ENCODE data around the gene KCTD21.
"Not testable (repeated sequence)": the region's sequence is repeated elsewhere in the genome, so short reads cannot be mapped to it uniquely, and the experiment has no call there.

KCTD21 gene

DNA sequence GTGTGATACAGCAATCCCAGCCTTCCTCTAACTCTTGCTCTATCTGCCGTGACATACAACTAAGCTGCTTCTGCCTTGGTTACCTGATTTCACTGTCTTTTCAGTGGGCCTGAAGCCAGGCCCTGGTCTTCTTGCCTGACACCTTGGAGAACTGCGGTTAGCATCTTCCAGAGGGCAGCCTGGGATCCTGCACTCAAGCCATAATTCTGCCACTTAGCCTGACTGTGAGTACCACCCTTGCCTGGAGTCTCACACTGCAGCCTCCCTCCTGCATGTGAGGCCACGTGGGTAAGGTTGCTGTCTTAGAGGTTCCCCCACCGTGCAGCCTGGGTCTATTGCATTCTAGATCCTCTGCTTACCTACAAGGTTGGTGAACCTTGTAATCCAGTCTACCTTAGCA, 36.1 kb upstream of the KCTD21 start:
- Histone ChIP-seq H2AFZ (ENCODE audit: low read depth, low read length) (no peak overlapping the region), H3K4me1 (ENCODE audit: insufficient read depth, low read length) (no peaks in the 10 kb centered on the region), H3K9me3 (ENCODE audit: low read length) (no peaks in the 10 kb centered on the region), H3K36me3 (ENCODE audit: insufficient read depth, low read length) (peaks cover 72% of the 10 kb centered on the region), H3K27me3 (ENCODE audit: insufficient read depth, low read length) (no peaks in the 10 kb centered on the region), H3K4me3 (ENCODE audit: low read length) (no peak overlapping the region)

DNA sequence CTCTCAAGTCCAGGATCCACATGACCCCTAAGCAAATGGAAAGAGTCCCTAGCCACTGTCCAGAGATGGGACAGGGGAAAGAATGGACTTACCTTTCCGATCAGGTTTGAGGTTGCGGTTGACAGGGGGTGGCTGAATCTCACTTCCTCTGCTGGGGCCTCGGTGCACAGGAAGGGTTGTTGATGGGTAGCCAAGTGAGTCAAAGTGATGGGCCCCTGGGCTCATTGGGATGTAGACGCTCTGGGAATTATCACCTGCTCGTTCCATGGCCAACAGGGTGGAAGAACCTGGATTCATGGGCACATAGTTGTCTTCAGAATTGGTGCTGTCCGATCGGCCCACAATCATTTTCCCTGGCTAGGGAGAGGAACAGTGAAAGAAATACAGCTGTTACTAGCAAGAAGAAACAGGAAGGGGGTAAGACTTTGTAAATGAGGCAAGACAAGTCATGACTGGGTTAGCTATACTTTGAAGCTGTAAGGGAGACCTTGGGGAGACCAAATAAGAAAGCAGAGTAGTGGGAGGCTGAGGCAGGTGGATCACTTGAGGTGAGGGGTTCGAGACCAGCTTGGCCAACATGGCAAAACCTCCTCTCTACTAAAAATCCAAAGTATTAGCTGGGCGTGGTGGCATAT, 35.0 kb upstream of the KCTD21 start:
- Histone ChIP-seq H3K36me3 (ENCODE audit: insufficient read depth, low read length) (peaks cover 82% of the 10 kb centered on the region), H3K4me1 (ENCODE audit: insufficient read depth, low read length) (no peaks in the 10 kb centered on the region), H2AFZ (ENCODE audit: low read depth, low read length) (no peak overlapping the region), H3K27me3 (ENCODE audit: insufficient read depth, low read length) (no peaks in the 10 kb centered on the region), H3K4me3 (ENCODE audit: low read length) (no peak overlapping the region), H3K9me3 (ENCODE audit: low read length) (no peaks in the 10 kb centered on the region)

DNA sequence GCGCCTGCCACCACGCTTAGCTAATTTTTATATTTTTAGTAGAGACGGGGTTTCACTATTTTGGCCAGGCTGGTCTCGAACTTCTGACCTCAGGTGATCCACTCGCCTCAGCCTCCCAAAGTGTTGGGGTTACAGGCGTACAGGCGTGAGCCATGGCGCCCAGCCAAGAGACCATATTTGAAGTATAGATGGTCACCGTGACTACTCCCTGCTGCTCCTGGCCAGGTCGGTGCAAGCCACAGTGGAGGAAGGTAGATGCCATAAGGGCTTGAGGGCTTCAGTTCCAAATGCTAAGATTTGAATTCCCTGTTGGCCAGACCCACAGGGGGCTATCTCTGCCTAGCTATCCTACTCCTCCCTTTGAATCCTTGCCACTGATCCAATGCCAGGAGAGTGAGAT, 34.3 kb upstream of the KCTD21 start:
- not testable (repeated sequence) for H2AFZ ChIP-seq (ENCODE audit: low read depth, low read length); H3K27me3 ChIP-seq (ENCODE audit: insufficient read depth, low read length); H3K4me1 ChIP-seq (ENCODE audit: insufficient read depth, low read length); H3K9me3 ChIP-seq (ENCODE audit: low read length); H3K4me3 ChIP-seq (ENCODE audit: low read length)
- peaks cover 89% of the 10 kb centered on the region for H3K36me3 ChIP-seq (ENCODE audit: insufficient read depth, low read length)

DNA sequence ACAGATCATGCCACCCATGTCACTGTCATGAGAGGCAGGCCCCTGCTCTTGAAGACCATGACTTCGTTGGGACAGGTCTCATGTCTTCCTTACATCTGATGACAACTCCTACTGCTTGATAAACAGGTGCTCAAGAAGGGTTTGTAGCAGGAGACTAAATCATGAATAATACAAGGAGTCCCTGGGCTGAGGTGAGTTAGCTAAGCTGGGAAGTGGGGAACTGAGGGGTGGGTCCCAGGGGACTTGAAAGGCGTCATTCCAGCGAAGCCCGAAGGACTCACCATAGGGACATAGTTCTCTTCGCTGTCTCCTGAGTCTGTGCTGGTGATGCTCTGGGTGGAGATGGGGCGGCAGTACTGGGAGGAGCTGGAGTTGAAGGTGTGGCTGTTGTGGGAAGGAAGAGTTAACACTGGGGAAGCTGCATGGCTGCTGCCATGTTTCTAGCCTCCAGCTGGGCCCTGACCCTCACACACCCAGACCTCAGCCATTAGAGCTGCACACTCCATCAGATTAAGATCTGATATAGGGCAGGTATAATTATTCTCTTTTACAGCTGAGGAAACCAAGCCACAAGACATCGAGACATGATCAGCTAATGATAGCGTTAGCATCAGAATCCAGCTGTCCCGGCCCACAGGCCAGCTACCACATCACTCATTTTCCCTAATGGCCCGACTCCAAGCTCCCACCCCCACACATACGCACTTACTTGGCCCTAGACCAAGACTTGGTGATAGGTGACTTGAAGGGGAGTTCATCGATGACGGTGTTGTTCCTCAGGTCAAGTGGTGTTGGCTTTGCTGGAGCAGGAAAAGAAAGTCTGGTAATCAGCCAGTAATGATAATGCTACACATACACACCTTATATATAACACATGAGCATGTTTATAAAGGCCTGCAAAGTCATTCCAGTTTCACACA, 33.2 kb upstream of the KCTD21 start:
- Histone ChIP-seq H3K9me3 (ENCODE audit: low read length) (peaks cover 4% of the 10 kb centered on the region), H3K4me1 (ENCODE audit: insufficient read depth, low read length) (no peaks in the 10 kb centered on the region), H3K27me3 (ENCODE audit: insufficient read depth, low read length) (no peaks in the 10 kb centered on the region), H3K4me3 (ENCODE audit: low read length) (no peak overlapping the region), H3K36me3 (ENCODE audit: insufficient read depth, low read length) (peaks cover 90% of the 10 kb centered on the region), H2AFZ (ENCODE audit: low read depth, low read length) (no peak overlapping the region)

DNA sequence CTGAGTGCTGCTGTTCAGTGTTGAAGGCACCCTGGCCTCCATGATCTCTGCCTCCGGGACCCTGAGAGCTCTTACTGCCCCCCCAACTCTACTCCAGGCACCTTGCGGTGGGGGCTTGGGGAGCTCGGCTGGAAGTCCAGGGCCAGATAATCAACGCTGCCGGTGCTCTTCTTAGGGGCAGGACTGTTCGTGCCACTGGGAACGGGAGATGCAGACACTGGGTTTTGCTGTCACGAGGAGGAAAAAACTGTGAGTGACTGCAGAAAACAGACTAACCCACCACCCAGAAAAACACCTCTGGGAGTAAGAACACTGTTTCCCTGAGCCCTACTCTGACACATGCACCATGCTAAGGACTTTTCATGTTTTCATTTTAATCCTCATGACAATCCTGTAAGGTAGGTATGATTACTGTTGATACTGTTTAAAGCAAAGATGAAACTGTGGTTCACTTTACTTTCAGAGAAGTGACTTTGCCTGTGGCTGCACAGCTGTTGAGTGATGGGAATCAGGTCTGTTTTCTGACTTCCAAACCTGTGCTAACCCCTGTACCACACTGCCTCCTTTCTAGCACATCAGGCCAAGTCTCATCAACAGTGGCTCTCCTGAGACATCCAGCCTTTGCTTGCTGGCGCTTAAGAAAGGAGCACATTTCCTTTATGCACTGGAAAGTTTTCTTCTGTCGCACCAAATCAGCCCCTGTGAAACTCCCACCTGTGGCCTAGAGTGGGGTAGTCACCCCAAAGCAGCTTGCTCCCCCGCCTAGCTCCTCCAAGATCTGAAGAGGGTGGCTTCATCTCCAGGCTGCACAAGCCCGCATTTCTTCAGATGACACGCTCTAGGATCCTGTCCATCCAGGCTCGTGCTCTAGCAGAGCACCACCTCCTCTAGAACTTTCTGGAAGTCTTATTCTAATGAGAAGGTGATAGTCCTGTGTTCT, 32.1 kb upstream of the KCTD21 start:
- H3K27me3 ChIP-seq (ENCODE audit: insufficient read depth, low read length), result no peaks in the 10 kb centered on the region
- H3K4me1 ChIP-seq (ENCODE audit: insufficient read depth, low read length), result no peaks in the 10 kb centered on the region
- peaks cover 4% of the 10 kb centered on the region for H3K9me3 ChIP-seq (ENCODE audit: low read length)
- H2AFZ ChIP-seq (ENCODE audit: low read depth, low read length), result no peak overlapping the region
- no peak overlapping the region for H3K4me3 ChIP-seq (ENCODE audit: low read length)
- H3K36me3 ChIP-seq (ENCODE audit: insufficient read depth, low read length), result peaks cover 92% of the 10 kb centered on the region

DNA sequence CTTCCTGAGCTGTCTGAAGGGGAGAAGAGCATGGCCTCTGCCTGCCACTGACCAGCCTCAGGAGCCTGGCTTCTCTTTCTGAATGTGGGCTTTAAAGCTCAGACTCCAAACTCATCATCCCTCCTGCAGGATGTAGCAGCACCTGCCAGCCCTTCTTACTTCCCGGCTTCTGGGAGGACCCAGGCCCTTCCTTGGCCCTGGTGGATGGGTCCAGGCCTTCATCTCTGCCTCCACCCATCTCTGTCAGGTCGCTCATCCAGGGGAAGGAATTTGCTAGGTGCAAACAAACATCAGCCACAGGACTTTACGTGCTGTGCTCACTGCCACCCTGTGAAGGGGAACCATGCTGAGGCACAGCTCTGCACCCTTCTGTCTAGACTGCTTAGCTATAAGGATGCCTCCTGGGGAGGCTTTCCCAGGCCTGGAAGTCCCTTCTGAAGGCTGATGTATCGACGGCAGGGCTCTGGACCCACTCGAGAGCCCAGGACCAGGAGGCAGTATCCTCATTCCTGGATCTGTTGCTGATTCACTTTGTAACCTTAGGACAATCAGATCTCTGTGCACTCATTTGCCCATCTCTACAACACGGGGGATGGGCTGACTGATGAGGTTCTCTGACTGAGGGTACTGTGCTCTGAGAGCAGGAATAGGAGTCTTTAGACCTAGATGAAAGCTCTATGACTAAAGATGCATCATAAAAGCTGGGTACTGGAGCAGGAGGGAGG, 31.2 kb upstream of the KCTD21 start:
- no peaks in the 10 kb centered on the region for H3K27me3 ChIP-seq (ENCODE audit: insufficient read depth, low read length)
- H3K36me3 ChIP-seq (ENCODE audit: insufficient read depth, low read length), result peaks cover 91% of the 10 kb centered on the region
- no peaks in the 10 kb centered on the region for H3K4me1 ChIP-seq (ENCODE audit: insufficient read depth, low read length)
- H3K9me3 ChIP-seq (ENCODE audit: low read length), result peaks cover 4% of the 10 kb centered on the region
- H2AFZ ChIP-seq (ENCODE audit: low read depth, low read length), result no peak overlapping the region
- no peak overlapping the region for H3K4me3 ChIP-seq (ENCODE audit: low read length)

DNA sequence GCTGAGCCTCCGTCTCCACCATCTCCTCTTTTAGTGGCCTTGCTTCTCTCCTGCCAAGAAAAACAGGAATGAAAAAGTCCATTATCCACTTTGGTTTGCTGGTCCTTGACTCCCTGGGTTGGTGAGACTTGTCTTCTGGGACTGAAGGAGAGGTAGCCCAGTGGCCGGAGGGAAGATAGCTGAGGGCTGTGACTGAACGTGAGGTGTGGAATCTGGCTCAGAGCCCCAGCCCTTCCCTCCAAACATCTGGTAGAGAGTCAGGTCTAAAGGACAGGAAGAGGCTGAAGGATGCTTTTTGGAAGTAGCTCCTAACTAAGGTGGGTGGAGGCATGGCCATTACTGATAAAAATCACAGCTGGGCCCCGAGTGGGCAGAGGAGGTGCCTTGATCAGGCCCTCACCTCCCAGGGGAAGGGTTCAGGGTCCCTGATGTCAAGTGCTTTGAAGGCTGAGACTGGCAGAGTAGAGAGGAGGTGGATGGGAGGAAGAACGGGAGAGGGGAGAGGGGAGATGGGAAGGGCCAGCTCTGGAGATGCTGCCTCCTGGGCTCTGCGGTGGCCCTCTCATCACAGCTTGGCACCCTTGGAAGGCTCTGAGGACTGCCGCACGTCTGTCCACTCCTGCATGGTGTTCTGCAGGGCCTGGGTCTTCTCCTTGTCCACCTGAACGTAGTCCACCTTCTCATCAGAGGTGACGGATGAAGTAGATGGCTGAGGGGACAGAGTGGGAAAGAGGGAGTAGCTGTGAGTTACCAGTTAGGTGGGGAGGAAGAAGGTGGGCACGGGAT, 30.5 kb upstream of the KCTD21 start:
- Histone ChIP-seq H3K27me3 (ENCODE audit: insufficient read depth, low read length) (no peaks in the 10 kb centered on the region), H2AFZ (ENCODE audit: low read depth, low read length) (no peak overlapping the region), H3K36me3 (ENCODE audit: insufficient read depth, low read length) (peaks cover 90% of the 10 kb centered on the region), H3K4me1 (ENCODE audit: insufficient read depth, low read length) (no peaks in the 10 kb centered on the region), H3K9me3 (ENCODE audit: low read length) (peaks cover 4% of the 10 kb centered on the region), H3K4me3 (ENCODE audit: low read length) (no peak overlapping the region)

DNA sequence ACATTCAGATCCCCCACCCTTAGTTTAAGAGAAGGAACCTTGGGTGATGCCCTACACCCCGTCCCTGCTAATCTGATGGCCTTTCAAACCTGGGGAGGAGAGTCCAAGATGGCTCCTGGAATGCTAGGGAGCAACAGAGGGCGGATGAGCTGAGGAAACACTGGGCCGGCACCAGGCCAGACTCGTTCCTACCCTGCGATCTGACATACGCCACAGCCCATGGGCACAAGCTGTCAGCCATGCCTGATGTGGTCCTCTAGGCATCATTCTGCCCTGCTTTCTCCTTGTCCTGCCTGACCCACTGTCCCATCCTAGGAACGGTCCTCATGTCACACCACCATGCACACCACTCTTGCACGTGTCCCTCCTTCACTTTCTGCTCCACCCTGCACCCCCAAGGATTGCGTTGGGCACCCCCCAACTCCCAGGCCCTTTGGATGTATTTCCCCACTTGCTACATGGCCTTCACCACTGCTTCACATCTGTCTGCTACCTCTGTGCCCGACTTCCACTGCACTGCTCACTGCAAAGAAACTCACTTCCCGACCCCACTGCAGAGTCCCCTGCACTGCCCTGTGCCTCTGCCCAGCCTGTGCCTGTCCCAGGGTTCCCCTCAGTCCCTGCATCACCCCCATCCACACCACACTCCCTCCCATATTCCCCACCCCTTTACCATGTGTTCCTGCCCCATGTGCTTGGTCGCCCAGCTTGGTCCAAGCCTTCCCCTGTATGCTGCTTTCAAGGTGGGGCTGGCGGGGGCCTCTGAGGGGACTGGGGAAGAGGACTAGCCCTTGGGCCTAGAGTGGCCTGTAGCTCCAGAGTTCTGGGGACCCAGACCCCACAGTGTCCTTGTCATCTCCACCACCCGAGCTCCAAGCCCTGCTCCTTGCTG, 29.5 kb upstream of the KCTD21 start:
- Histone ChIP-seq H3K27me3 (ENCODE audit: insufficient read depth, low read length) (no peaks in the 10 kb centered on the region), H3K36me3 (ENCODE audit: insufficient read depth, low read length) (peaks cover 88% of the 10 kb centered on the region), H3K4me1 (ENCODE audit: insufficient read depth, low read length) (no peaks in the 10 kb centered on the region), H3K4me3 (ENCODE audit: low read length) (no peak overlapping the region), H3K9me3 (ENCODE audit: low read length) (peaks cover 4% of the 10 kb centered on the region), H2AFZ (ENCODE audit: low read depth, low read length) (no peak overlapping the region)

DNA sequence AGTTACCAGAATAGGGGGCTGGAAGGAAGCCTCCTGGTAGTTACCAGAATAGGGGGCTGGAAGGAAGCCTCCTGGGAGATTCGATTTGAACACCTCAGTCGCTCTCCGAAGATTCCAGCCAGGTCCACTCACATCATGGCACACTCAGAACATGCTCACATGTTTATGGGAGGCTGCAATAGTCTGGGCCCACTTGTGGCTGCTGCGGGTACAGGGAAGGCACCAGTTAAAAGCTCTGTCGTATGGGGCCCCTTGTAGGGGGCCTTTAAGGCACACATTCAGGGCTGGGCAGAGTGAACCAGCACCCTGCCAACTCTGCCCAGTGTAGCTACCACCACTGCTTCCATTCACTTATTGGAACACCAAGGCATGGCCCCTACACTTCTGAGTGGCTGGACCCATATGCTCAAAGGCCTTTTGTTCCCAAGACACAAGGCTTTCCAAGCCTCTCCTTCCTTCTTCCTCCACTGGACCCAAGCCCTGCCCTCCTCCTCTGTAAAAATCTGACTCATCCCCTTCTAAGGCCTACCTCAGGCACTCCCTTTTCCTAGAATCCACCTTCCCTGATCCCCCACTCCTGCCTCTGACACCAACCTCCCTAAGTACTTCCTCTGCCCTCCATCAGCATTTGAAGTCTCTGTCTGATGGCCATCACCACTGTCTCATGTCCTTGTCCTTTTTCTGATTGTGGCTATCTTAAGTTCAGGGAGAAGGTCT, 28.3 kb upstream of the KCTD21 start:
- Histone ChIP-seq H3K36me3 (ENCODE audit: insufficient read depth, low read length) (peaks cover 83% of the 10 kb centered on the region), H3K4me3 (ENCODE audit: low read length) (no peak overlapping the region), H3K9me3 (ENCODE audit: low read length) (peaks cover 4% of the 10 kb centered on the region), H2AFZ (ENCODE audit: low read depth, low read length) (no peak overlapping the region), H3K4me1 (ENCODE audit: insufficient read depth, low read length) (no peaks in the 10 kb centered on the region), H3K27me3 (ENCODE audit: insufficient read depth, low read length) (no peaks in the 10 kb centered on the region)

DNA sequence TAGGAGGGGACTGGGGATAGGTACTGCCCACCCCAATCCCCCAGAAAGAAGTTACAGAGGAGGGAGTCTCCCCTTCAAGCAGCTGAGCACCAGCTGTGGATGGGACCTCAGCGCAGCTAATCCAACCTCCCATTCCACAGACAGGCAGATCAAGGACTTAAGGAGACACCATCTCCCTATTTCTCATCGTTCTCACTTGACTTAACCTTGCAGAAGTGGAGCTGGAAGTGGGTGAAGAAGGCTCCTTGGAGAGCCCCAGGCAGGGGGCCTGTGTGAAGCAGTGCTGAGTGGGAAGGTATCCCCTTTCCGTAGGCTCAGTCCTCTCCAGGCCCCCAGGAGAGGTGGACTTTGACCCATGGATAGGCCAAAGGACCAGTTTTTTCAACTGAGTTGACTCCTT, 27.6 kb upstream of the KCTD21 start:
- H2AFZ ChIP-seq (ENCODE audit: low read depth, low read length), result no peak overlapping the region
- peaks cover 4% of the 10 kb centered on the region for H3K9me3 ChIP-seq (ENCODE audit: low read length)
- no peaks in the 10 kb centered on the region for H3K4me1 ChIP-seq (ENCODE audit: insufficient read depth, low read length)
- H3K27me3 ChIP-seq (ENCODE audit: insufficient read depth, low read length), result no peaks in the 10 kb centered on the region
- H3K36me3 ChIP-seq (ENCODE audit: insufficient read depth, low read length), result peaks cover 82% of the 10 kb centered on the region
- no peak overlapping the region for H3K4me3 ChIP-seq (ENCODE audit: low read length)

All from neuron (in vitro differentiated cells).